Astrocyte of the cerebellum (primary cell): ENCODE data around the gene RNF181.

Source experiments
- DNase-seq: peaks from one replicate; pipeline ENCODE4 v3.0.0-alpha.2; 2011; ENCODE audit warnings: low read depth
- H3K4me3 ChIP-seq: 2 replicates; pipeline ENCODE4 v1.5.1; 2011; ENCODE audit warnings: mild to moderate bottlenecking, low read depth, low read length, moderate library complexity
- CTCF ChIP-seq: IDR thresholded peaks from 2 replicates; pipeline ENCODE4 v1.5.1; 2012; ENCODE audit warnings: low read length, low read depth, moderate library complexity, mild to moderate bottlenecking; ENCODE audit errors: missing control alignments
- in situ Hi-C: cut with HindIII; loops from 2 replicates; pipeline ENCODE4 v1.10.0; 2017; ENCODE audit warnings: low sequenced_read_pairs

RNF181 gene

GRCh38 chr2:85635011-85635410, 39.5 kb downstream of the RNF181 start:
- in situ Hi-C loops, result no loop called here
- DNase-seq, result no peak
- no peak overlapping the region for H3K4me3 ChIP-seq
- no peak for TF ChIP-seq CTCF

- no peak for DNase-seq
- no peak overlapping the region for H3K4me3 ChIP-seq
- no peak for TF ChIP-seq CTCF
- in situ Hi-C loops, result no loop called here
These were observed 40.1 kb downstream of the RNF181 start for GRCh38 chr2:85635636-85636035.

GRCh38 chr2:85642725-85643124, 47.2 kb downstream of the RNF181 start:
- in situ Hi-C loops, result no loop called here
- DNase-seq, result no peak
- H3K4me3 ChIP-seq, result no peak overlapping the region
- TF ChIP-seq CTCF, result no peak

GRCh38 chr2:85644909-85645308, 49.4 kb downstream of the RNF181 start:
- no peak for TF ChIP-seq CTCF
- DNase-seq, result no peak
- H3K4me3 ChIP-seq, result no peak overlapping the region
- in situ Hi-C loops, result no loop called here

GRCh38 chr2:85646166-85646565, 50.6 kb downstream of the RNF181 start:
- in situ Hi-C loops, result no loop called here

More at GRCh38 chr2:85646166-85646565, 50.6 kb downstream of the RNF181 start:
- no peak for TF ChIP-seq CTCF
- DNase-seq, result no peak
- no peak overlapping the region for H3K4me3 ChIP-seq
